ENCODE results near the gene XPA.
"Not testable (repeated sequence)": the region's sequence is repeated elsewhere in the genome, so short reads cannot be mapped to it uniquely, and the experiment has no call there.

DNA sequence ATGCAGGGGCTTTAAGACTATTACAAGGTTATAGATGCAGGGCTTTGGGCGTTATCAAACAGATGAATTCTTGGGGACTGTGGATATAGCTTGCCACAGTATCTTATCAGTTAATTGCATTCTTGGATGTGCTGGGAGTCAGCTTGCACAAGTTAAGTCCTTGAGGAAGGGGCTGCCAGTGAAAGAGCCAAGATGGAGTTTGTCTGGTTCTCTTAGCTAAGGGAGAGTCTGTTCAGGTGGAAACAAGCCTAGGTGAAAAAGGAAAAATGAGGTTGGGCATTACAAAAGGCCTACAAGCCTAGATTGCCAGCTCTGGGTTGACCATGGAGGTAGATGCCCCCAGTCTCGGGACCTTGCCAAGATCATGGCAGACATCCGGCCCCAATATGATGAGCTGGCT, 2.7 kb upstream of the XPA start:
- TF ChIP-seq POLR2A, EP300 (IDR thresholded peaks at IDR 0.05): not testable (repeated sequence)
- TF ChIP-seq, protein P1, sequence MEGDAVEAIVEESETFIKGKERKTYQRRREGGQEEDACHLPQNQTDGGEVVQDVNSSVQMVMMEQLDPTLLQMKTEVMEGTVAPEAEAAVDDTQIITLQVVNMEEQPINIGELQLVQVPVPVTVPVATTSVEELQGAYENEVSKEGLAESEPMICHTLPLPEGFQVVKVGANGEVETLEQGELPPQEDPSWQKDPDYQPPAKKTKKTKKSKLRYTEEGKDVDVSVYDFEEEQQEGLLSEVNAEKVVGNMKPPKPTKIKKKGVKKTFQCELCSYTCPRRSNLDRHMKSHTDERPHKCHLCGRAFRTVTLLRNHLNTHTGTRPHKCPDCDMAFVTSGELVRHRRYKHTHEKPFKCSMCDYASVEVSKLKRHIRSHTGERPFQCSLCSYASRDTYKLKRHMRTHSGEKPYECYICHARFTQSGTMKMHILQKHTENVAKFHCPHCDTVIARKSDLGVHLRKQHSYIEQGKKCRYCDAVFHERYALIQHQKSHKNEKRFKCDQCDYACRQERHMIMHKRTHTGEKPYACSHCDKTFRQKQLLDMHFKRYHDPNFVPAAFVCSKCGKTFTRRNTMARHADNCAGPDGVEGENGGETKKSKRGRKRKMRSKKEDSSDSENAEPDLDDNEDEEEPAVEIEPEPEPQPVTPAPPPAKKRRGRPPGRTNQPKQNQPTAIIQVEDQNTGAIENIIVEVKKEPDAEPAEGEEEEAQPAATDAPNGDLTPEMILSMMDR (IDR thresholded peaks at IDR 0.05): not testable (repeated sequence)
